GM21717 (cell line): ENCODE data around the gene GPR89A.
"Not testable (repeated sequence)": the region's sequence is repeated elsewhere in the genome, so short reads cannot be mapped to it uniquely, and the experiment has no call there.

Experiments used
- ATAC-seq: cut with Tn5 transposase; IDR thresholded peaks from one replicate; pipeline ENCODE4 v1.9.1; 2021; ENCODE audit warnings: mild to moderate bottlenecking, moderate library complexity; ENCODE audit not compliant: unreplicated experiment

The GPR89A gene

DNA sequence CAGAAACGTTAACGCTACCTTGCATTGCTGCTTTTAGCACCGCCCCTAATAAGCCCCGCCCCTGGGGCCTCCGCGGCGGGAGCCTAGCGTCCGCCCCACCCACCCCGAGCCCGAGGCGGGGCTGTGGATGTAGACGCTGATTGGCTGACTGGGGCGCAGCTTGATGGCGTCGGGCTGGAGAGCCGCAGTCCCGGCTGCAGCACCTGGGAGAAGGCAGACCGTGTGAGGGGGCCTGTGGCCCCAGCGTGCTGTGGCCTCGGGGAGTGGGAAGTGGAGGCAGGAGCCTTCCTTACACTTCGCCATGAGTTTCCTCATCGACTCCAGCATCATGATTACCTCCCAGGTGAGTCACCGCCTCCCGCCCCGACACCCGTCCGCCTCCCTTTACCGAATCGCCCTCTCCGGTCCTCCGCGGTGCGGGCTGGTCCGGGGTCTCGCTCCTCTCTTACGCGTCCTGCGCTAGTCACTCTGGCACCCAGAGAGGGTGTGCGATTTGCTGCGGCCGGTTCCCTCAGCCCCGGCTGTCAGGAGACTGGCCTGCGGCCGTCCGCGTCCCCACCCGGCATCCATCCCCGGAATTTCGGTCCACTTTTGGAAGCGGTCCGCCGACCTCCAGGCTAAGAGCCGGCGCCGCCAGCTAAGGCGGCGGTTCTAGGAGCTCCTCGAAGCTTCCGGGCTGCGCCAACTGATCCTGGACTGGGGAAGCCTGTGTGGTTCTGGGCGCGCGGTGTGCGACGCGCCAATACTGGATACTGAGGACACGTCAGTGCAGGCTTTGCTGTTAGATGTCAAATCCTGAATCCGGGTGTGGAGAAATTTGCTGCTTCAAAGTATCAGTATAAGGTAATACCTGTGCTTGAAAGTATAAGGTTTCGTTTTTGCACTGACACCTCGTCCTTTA, at the start of gene GPR89A:
TSS of gene GPR89A (plus strand) at position 156 of the 901 bp plus-strand sequence. CDS start at position 302, 146 bp downstream.
- peak; percentile 93 for ATAC-seq

DNA sequence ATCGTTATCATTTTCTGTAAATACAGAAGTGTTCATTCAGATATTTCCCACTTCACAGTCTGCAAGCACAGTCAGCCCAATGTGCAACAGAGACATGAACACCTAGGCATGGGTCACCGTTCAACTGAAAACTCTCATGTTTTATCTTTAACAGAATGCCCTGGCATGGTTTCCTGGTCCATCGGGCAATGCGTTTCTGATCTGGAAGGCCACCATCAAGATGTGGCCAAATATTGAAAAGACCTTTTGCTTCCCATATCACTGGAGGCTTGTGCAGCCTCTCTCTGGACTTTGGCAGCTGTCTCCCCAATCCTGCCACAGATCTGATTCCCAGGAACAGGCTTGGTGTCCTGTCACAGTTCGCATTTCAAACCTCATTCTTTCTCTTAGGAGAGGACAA, 21.0 kb upstream of the GPR89A start:
- ATAC-seq: not testable (repeated sequence)

DNA sequence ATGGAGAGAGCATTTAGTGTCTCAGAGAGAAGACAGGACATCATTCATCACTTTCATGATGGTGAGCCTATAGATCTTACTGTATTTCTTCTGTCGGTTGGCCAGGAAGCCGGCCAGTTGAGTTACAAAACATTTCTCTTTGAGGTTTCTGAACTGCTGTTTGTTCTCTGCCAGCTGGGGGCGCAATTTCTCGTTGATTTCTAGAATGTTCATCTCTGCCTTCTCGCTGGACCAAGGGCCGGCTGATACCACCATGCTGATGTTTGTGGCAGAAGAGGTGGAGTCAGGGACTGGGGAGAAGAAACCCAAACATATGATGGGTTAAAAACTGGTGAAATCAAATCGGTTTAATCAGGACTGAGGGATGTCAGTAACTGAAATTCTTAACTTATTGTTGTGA, 17.0 kb upstream of the GPR89A start:
- ATAC-seq: not testable (repeated sequence)

DNA sequence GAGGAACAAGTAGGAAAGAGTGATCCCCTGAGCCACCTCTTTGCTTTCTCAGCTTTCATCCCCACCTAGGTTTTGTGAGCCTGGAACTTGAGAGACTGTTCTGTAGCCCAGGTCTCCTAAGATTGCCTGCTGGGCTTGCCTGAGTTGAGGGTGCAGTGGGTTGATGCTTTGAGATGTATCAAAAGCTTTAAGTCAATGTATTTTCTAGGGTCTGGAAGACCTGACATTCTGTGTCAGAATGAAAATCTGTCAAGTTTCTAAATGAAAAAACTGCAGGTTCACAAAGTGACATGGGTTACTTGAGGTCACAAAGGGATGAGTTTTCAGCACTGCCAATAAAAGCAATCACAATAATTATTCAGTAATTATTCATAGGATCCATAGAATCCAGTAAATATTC, 15.4 kb upstream of the GPR89A start:
- ATAC-seq: not testable (repeated sequence)

DNA sequence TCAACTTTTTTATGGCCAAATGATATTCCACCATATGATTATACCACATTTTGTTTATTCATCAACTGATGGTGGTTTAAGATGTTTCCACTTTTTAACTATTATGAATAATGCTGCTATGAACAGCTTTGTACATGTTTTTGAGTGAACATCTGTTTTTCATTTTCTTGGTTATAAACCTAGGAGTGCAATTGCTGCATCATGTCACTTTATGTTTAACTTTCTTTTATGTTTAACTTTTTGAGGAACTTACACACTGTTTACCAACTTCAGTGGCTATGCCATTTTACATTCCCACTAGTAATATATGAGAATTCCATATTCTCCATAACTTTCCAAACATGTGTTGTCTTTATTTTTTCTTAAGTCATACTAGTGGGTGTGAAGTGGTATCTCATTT, 12.4 kb upstream of the GPR89A start:
- not testable (repeated sequence) for ATAC-seq

DNA sequence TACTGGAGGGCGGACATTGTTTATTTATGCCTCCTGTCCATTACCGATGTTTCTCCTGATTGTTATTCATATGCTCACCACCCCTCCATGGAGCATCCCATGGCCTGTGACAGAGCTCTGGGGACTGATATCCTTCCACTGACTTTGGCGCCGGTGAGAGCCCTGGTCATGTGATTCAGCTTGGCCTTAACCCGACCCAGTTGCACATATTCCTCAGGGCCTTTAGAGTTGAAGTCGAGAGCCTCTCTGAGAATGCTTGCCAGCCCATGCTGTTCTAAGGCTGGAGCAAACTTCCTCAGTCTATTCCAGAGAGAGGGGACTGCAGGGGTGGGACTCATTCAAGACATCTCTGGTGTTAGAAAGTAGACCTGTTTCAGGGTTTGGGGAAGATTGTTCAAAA, 11.6 kb upstream of the GPR89A start:
- ATAC-seq: not testable (repeated sequence)

DNA sequence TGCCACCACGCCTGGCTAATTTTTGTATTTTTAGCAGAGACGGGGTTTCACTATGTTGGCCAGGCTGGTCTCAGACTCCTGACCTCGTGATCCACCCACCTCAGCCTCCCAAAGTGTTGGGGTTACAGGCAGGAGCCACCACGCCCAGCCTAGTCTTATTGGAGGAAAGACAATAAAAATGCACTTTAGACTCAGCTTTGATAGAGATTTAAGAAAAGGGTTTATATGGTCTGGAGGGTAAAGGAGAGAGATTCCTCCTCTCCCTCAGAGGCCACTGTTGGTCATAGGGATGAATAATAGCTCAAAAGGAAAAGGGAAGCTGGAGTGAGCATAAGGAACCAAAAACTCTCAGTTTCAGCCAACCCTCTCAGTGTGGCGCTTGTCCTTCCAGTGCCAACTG, 8.4 kb upstream of the GPR89A start:
- not testable (repeated sequence) for ATAC-seq

DNA sequence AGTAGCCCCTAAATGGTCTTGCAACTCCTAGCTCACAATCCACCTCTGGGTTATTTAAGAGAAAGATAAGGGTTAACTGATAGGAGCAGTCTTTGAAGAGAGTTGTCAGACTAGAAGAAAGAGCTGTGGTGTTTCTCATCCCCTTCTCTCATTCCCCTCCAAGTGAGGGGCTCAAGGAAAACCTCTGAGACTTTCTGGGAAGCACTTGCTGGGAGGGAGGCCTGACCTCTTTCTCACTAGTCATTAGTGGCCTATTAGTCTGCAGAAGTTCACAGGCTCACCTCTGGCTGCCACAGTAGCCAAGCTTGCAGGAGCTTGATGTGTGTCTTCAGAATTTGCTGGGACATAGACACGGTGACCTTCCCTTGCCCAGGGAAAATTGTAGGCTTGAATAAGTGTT, 6.2 kb upstream of the GPR89A start:
- no peak for ATAC-seq

DNA sequence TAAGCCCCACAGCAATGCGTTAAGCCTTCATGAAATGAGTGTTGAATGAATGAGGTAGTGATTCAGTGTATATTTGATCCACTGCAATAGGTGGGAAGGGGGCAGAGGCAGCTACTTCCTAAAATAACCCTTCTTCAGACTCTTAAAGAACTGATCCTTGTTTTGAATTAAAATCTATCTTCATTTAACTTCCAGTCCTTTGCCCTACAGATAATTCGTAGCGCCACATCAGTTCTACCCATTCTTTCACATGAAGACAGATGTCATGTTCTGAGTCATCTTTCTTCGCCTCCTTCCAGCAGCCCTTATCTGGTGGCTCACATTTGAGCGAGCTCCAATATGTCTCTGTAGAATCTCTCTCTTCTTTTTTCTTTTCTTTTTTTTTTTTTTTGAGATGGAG, 948 bp upstream of the GPR89A start:
- not testable (repeated sequence) for ATAC-seq

DNA sequence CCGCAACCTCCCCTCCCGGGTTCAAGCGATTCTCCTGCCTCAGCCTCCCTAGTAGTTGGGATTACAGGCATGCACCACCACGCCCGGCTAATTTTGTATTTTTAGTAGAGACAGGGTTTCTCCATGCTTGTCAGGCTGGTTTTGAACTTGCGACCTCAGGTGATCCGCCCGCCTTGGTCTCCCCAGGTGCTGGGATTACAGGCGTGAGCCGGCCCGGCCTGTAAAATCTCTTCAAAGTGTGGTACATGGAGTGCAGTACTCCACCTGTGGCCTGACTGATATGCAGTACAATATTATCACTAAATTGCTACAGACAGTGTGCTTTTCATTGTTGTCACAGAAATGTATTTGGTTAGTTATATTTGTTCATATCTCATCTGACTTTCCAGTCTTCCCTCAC, 499 bp upstream of the GPR89A start:
- ATAC-seq: not testable (repeated sequence)

DNA sequence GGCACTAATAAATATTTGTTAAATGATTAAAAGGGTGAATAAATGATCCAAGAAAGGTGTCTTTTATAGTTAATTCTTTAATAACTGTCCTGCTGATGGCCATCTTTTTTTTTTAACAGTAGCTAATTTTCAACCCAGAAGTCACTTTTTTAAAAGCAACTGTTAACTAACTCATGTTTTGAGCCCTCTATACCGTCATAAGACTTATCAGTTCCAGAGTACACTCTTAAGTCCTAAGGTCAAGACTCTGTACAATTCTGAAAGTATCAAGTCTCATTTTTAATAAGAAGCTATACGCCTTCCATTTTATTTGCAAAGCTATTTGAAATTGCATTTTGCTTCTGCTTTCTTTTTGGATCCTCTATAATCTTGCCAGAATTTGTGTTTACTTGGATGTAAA, 3.0 kb downstream of the GPR89A start:
- ATAC-seq: not testable (repeated sequence)

DNA sequence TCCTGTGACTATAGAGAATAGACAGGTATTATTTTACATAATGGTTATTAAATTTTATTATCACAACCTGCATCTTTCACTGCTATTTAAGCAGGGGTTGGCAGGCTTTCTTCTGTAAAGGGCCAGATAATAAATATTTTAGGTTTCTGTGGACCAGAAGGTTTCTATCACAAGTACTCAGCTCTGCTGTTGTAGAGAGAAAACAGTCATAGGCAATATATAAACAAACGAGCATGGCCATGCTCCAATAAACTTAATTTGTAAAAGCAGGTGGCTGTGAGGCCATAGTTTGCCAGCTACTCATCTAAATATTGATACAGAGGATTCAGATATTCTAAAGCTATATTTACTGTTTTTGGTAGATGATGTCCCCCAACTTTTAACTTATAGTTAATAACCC, 12.3 kb downstream of the GPR89A start:
- ATAC-seq: not testable (repeated sequence)

DNA sequence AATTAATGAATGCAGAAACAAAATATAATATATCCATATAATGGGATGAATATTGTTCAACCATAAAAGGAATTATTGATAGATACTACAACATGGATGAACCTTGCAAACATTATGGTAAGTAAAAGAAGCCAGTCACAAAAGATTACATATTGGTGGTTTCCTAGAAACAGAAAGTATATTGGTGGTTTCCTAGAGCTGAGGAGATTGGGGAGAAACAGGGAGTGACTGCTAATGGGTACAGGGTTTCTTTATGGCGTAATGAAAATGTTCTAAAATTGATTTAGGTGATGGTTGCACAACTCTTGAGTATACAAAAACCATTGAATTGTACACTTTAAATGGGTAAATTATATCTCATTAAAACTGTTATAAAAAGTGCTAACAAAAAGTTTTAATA, 14.4 kb downstream of the GPR89A start:
- ATAC-seq: not testable (repeated sequence)

DNA sequence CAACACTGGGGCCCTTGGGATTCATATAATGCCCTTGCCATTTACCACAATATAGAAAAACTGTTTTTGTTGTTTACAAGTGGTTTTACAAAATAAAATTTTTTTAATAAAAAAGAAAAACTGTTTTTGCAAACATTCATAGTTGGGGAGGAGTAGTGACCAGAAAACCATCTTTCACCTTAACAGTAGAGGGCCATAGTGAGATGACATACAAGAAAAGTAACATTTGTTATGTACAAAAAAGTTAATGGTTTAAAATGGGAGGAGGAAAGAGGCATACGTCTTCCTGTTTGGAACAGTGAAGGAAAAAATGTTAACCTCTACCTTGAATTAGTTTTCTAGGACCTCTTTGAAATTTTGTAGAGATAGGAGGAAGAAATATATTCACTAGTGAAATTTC, 28.4 kb downstream of the GPR89A start:
- not testable (repeated sequence) for ATAC-seq

DNA sequence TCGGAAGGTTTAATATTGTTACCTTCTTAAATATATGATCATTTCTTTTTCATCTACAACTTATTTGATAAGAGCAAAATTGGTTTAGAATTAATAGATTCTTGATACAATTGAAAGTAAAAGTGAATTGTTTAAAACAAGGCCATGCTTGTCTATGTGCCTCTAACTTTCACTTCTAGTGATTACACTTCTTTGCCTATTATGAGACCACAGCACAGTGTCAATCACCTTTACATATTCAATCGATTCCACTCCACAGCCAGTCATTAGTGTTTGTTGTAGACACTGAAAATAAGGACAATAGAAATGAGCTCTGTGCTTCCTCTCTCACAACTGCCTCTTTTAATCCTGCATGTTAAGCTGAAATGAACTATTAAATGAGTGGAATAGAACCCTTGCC, 34.1 kb downstream of the GPR89A start:
- ATAC-seq: not testable (repeated sequence)

DNA sequence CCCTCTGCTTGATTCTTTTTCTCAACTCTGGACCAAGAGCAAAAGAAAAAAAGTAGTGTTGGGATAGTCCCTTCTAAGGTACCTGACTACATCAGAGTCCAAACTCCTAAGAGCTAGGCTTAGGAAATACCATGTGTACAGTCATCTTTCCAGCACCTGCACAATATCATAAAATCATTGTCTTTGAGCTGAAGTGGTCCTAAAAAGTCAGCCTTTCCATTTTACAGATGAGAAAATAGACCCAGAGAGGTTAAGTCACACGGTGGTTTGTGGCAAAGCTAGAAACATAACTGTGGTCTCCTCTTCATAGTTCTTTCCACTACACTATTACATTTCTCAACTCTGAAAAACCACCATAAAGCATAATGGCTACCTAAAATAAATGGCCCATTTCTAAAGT, 36.2 kb downstream of the GPR89A start:
- not testable (repeated sequence) for ATAC-seq

DNA sequence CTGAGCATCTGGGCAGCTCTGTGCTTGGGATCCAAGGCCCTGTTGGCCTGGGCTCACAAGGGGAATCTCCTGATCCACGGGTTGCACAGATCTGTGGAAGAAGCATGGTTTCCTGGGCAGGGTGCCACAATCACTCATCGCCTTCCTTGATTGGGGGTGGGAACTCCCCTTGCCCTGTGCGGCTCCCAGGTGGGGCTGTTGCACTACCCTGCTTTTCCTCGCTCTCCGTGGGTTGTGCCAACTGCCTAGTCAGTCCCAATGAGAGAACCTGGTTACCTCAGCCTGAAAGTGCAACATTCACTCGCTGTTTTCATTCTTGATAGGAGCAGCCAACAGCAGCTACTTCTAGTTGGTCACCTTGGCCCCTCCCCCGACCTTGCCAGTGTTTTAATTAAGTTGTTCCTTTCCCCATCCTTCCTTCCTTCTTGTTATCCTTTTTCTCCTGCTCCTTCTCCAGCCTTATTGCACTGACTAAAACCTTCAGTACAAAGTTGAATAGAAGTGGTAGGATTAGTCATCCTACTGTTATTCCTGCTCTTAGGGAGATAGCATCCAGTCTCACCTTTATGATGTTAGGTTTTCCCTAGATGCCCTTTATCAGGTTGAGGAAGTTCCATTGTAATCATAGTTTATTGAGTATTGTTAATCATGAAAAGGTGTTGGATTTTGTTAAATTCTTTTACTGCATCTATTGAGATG, 48.6 kb downstream of the GPR89A start:
- ATAC-seq: not testable (repeated sequence)

DNA sequence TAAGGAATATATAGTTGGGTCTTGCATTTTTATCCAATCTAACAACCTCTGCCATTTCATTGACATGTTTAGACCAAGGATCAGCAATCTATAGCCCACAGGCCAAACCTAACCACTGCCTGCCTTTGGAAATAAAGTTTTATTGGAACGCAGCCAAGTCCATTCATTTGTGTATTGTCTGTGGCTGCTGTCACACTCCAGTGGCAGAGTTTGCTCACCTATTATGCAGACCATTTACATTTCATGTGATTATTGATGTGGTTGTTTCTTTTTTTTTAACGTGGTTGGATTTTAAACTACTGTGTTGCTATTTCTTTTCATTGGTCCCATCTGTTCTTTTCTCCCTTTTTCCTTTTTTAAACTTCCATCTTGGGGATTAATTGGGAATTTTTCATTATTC, 54.7 kb downstream of the GPR89A start:
- ATAC-seq: not testable (repeated sequence)

DNA sequence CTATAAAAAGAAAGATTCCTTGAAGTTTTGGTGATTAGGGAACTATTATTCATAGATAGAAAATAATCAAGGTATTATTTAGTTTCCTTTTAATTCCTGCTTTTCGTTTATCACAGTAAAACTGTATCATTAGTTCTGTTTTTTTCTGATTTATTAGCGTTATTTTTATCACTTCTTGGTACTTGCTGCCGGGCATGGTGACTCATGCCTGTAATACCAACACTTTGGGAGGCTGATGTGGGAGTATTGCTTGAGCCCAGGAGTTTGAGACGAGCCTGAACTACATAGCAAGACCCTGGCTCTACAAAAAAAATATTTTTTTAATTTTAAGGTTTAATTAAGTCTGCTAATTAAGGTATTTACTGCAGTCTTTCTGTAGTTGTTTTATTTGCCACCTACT, 57.2 kb downstream of the GPR89A start:
- ATAC-seq: not testable (repeated sequence)

DNA sequence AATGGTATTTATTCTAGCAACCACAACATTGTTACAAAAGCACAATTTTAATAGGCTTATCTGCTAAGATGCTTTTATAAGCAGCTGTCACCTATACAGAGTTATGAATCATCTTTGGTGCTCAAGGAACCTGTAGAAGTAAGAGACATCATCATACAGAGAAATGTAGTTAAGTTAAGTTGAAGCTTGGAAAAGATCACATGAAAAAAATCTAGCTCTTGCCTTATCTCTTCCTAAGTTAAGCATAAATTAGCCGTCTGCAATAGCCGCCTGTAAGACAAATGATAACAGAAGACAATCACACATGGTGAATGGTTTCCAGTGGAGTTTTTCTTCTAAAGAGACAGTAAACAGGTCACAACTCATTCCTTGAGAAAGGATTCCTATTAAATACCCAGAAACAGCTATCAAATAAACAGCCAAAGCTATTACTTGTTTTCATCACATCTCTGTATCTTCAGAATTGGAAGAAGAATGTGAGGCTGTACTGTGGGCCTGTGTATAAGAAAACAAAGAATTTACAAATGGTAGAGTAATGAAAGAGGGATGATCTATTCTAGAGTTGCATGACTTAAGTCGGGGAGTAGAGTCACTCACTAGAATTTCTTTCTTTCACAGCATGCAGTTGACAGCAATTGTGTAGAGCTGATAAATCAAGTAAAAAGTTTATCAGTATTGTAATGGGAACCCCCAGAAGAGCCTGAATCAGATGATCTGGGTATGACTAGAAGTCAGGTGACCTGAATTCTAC, 63.4 kb downstream of the GPR89A start:
- ATAC-seq: not testable (repeated sequence)

DNA sequence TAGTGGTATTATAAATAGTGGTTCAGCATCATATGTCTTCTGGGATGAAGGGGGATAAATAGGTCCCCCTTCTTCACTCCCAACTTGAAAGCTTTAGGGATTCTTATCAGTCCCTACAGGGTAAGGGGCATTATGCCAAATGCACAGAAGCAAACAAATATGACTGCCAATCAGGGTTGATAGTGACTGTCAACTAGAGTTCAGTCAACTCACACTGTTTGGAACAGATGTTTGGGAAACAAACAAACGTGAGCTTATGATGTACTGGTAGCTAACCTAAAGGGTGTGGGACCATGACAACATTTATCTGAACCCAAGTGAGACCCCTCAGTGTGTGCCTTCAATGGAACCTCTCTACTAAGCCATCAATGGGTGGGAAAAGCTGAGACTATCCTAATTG, 65.4 kb downstream of the GPR89A start:
- ATAC-seq: not testable (repeated sequence)
